Measurements from ENCODE around the gene BCL2. TPM values are rescaled to one million over a fixed set of nuclear protein-coding genes. Genes with fewer than 3 reads are reported as not detected.

Gene BCL2
- total RNA-seq, 1 experiment from 2014 or later, result 1.3 TPM

DNA sequence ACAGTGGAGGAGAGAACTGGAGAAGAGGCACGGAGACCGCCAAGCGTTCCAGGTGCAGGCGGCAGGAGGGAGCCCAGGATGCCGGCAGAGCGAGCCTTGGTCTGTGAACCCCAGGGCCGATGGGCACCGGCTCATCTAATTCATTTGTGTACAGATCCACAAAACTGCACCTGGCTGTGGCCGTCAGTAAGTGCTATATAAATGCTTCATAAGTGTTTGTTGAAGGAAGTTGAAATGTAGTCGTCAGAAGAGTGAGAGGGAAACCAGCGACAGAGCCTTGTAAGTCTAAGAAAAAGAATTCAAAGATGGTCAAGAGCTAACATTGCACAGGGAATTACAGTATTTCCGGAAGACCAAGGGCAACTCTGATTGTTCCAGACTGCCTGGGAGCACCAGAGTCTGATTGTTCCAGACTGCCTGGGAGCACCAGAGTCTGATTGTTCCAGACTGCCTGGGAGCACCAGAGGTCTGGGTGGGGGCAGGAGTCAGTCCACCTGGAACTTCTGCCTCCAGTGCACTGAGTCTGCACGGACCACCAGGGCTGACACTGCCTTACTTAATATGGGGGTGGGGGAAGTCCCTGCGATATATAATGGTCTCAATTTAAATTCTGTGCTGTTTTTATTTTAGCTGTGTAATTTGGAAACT is 112.3 kb downstream of the BCL2 start:
- Histone ChIP-seq H3K14ac (ENCODE audit: insufficient read depth, low read length) (no peak overlapping the region), H3K23me2 (ENCODE audit: insufficient read length, low read depth, low read length, poor library complexity, severe bottlenecking) (no peaks in the 10 kb centered on the region), H2AFZ (ENCODE audit: low read length) (no peak overlapping the region), H3K9ac (ENCODE audit: extremely low read depth, insufficient read length, low read length) (no peak overlapping the region), H2BK12ac (ENCODE audit: insufficient read length, low read depth, low read length) (no peak overlapping the region), H2BK120ac (ENCODE audit: low read depth, low read length, poor library complexity, severe bottlenecking) (no peak overlapping the region), H3K4ac (ENCODE audit: low read depth, low read length) (no peak overlapping the region), H2BK20ac (ENCODE audit: low read depth, low read length, poor library complexity, severe bottlenecking) (no peak overlapping the region), H2BK15ac (ENCODE audit: low read depth, low read length) (no peak overlapping the region), H3K18ac (ENCODE audit: insufficient read length, low read depth, low read length) (no peak overlapping the region), H2AK5ac (ENCODE audit: insufficient read length, low read length) (no peak overlapping the region), H2BK5ac (ENCODE audit: insufficient read length, low read length) (no peak overlapping the region), H3K4me2 (ENCODE audit: insufficient read depth, insufficient read length, low read length) (no peak overlapping the region), H4K8ac (replicated peaks; ENCODE audit: insufficient read length, low read depth, low read length) (no peak overlapping the region), H3K4me1 (ENCODE audit: insufficient read depth, low read length) (no peaks in the 10 kb centered on the region), H4K5ac (ENCODE audit: insufficient read length, low read depth, low read length) (no peak overlapping the region), H3K79me1 (ENCODE audit: insufficient read depth, low read depth, low read length, poor library complexity, severe bottlenecking) (no peaks in the 10 kb centered on the region), H3K9me3 (ENCODE audit: control insufficient read depth, low read depth, low read length) (no peaks in the 10 kb centered on the region), H4K91ac (ENCODE audit: insufficient read length, low read depth, low read length) (no peak overlapping the region), H4K20me1 (ENCODE audit: control insufficient read depth, insufficient read depth, insufficient read length) (no peaks in the 10 kb centered on the region), H3K79me2 (ENCODE audit: insufficient read depth, low read length) (no peaks in the 10 kb centered on the region), H3K23ac (ENCODE audit: insufficient read length, low read depth, low read length) (no peak overlapping the region), H3K56ac (ENCODE audit: insufficient read length, low read depth, low read length) (no peak overlapping the region), H3T11ph (ENCODE audit: low read length) (no peak overlapping the region), H3K27me3 (ENCODE audit: insufficient read depth, low read length) (no peaks in the 10 kb centered on the region), H3K27ac (ENCODE audit: insufficient read length, low read depth, low read length) (no peak overlapping the region)
- Mint-ChIP-seq H3K36me3 (ENCODE audit: insufficient read depth in 1 of 3, low read depth in 3 of 3) (no peaks in the 10 kb centered on the region), H3K4me1 (peaks cover 2 to 3% of the 10 kb centered on the region in 2 experiments; a peak in 2 of 4 replicates), H3K4me3 (no peak overlapping the region), H3K9me3 (no peaks in the 10 kb centered on the region), H3K27me3 (ENCODE audit: low read depth) (no peaks in the 10 kb centered on the region; the same call in 1 of the 2 replicates), H3K27ac (no peak overlapping the region)
- no peak for TF ChIP-seq CTCF (conservative IDR thresholded peaks at IDR 0.05)
- WGBS (ENCODE audit: extremely low coverage, insufficient read length, low lambda C conversion rate), result no CpG with 5 or more reads among the region's 14 CpGs
- no peak for DNase-seq

Measured in H9 (cell line).